ENCODE measurements around the gene SLC25A42. TPM values are rescaled to one million over a fixed set of nuclear protein-coding genes. Genes with fewer than 3 reads are reported as not detected.

Gene SLC25A42
- total and polyA plus RNA-seq, 2 of the 13 experiments (the other 11 are each of a cell fraction or from before 2014, with no cell fraction given) = 12.8 to 18.3 TPM

GRCh38 chr19:19054939-19055440 is 8.8 kb upstream of the SLC25A42 start:
- Histone ChIP-seq H3K4me1 (ENCODE audit: insufficient read depth, low read length) (peaks cover 26% of the 10 kb centered on the region), H4K20me1 (ENCODE audit: insufficient read depth, low read length) (no peaks in the 10 kb centered on the region), H2AFZ (ENCODE audit: low read length) (no peak overlapping the region), H3K27me3 (ENCODE audit: control insufficient read depth in 1 of 2, insufficient read depth in 2 of 2, low read length in 2 of 2) (no peaks in the 10 kb centered on the region), H3K4me2 (ENCODE audit: low read depth, low read length) (no peak overlapping the region), H3K4me3 (replicated peaks in 1 of 3; ENCODE audit: insufficient read depth in 1 of 3, low read depth in 2 of 3, low read length in 3 of 3) (no peak overlapping the region), H3K36me3 (replicated peaks in 1 of 2; ENCODE audit: control insufficient read depth in 1 of 2, insufficient read depth in 2 of 2, low read length in 2 of 2) (peaks cover 32 to 72% of the 10 kb centered on the region in 2 experiments), H3K9me3 (ENCODE audit: low read length) (no peaks in the 10 kb centered on the region), H3K9ac (ENCODE audit: insufficient read depth, low read depth, low read length) (no peak overlapping the region), H3K79me2 (ENCODE audit: insufficient read depth, low read length) (no peaks in the 10 kb centered on the region), H3K27ac (ENCODE audit: extremely low read length, insufficient read depth, low read length) (no peak overlapping the region)
- TF ChIP-seq NFKB2 (CRISPR knock-in tag; IDR thresholded peaks at IDR 0.05; ENCODE audit: borderline replicate concordance) (no peak), RBFOX2 (IDR thresholded peaks at IDR 0.05; ENCODE audit: low read depth, low read length) (0 out of 2 replicates have a peak, but pooled peaks have one; percentile 7), POLR2A (IDR thresholded peaks at IDR 0.05; ENCODE audit: insufficient read depth in 1 of 2, low read depth in 2 of 2, low read length in 2 of 2) (no peak), POLR2AphosphoS2 (IDR thresholded peaks at IDR 0.05; ENCODE audit: low read depth, low read length) (no peak), RXRA (CRISPR knock-in tag; IDR thresholded peaks at IDR 0.05) (no peak)
- CTCF ChIA-PET (ENCODE audit: low intra/inter-chr PET ratio, low total read pairs) = interaction anchor here (1.9 to 2.7 kb wide), 3 partner anchors 58 to 84 kb away, joined by 22 to 31 read pairs (median 27); partner anchors contain the start of gene TMEM161A
- in situ Hi-C loops (cut with HindIII; ENCODE audit: extremely low pct_ligation_motif_present, low pct_unique_long_range_greater_than_20kb) = loop anchor here (5.0 kb wide), 2 partner anchors 57 to 82 kb away; partner anchors contain the start of gene TMEM161A
- FAIRE-seq (no peak), DNase-seq (ENCODE audit: low spot score) (no peak), ATAC-seq (no peak)
- POLR2A ChIA-PET = no interaction called here
- no TSS peak for BruUV-seq (replicated peaks)
- intact Hi-C loops (cut with micrococcal nuclease; ENCODE audit: unreplicated experiment) = no loop called here
- 91% methylated on average over 6 of the region's 19 CpGs for WGBS (ENCODE audit: low lambda C conversion rate)

- H3K36me3 ChIP-seq (replicated peaks in 1 of 2; ENCODE audit: control insufficient read depth in 1 of 2, insufficient read depth in 2 of 2, low read length in 2 of 2) = peaks cover 30 to 67% of the 10 kb centered on the region in 2 experiments
- H3K9me3 ChIP-seq (ENCODE audit: low read length) = no peaks in the 10 kb centered on the region
- no peak overlapping the region for H3K27ac ChIP-seq (ENCODE audit: extremely low read length, insufficient read depth, low read length)
- H3K4me1 ChIP-seq (ENCODE audit: insufficient read depth, low read length) = peaks cover 31% of the 10 kb centered on the region
- H2AFZ ChIP-seq (ENCODE audit: low read length) = no peak overlapping the region
- ChIA-PET CTCF (ENCODE audit: low intra/inter-chr PET ratio, low total read pairs) (interaction anchor here (2.7 kb wide), 1 partner anchor 57 kb away, joined by 22 read pairs; no protein-coding TSS in a partner anchor), POLR2A (no interaction called here)
- WGBS (ENCODE audit: low lambda C conversion rate) = 95% methylated on average over 8 of the region's 13 CpGs
- H3K4me3 ChIP-seq (replicated peaks in 1 of 3; ENCODE audit: insufficient read depth in 1 of 3, low read depth in 2 of 3, low read length in 3 of 3) = no peak overlapping the region
- intact Hi-C loops (cut with micrococcal nuclease; ENCODE audit: unreplicated experiment) = no loop called here
- no peak for FAIRE-seq
- in situ Hi-C loops (cut with HindIII; ENCODE audit: extremely low pct_ligation_motif_present, low pct_unique_long_range_greater_than_20kb) = loop anchor here (5.0 kb wide), 1 partner anchor 57 kb away; no protein-coding TSS in a partner anchor
- H3K9ac ChIP-seq (ENCODE audit: insufficient read depth, low read depth, low read length) = no peak overlapping the region
- TF ChIP-seq GRHL1 (CRISPR knock-in tag; conservative IDR thresholded peaks at IDR 0.05) (no peak), HOXA7 (CRISPR knock-in tag; IDR thresholded peaks at IDR 0.05) (no peak), ZBTB14 (CRISPR knock-in tag; IDR thresholded peaks at IDR 0.05) (no peak), ZNF10 (CRISPR knock-in tag; IDR thresholded peaks at IDR 0.05; ENCODE audit: borderline replicate concordance, low read depth) (no peak), ZBTB34 (CRISPR knock-in tag; IDR thresholded peaks at IDR 0.05) (no peak), ZNF264 (CRISPR knock-in tag; IDR thresholded peaks at IDR 0.05) (no peak), ATF4 (CRISPR knock-in tag; IDR thresholded peaks at IDR 0.05) (no peak)
- no peak for ATAC-seq
- H3K79me2 ChIP-seq (ENCODE audit: insufficient read depth, low read length) = no peaks in the 10 kb centered on the region
- no peaks in the 10 kb centered on the region for H3K27me3 ChIP-seq (ENCODE audit: control insufficient read depth in 1 of 2, insufficient read depth in 2 of 2, low read length in 2 of 2)
- DNase-seq (ENCODE audit: low spot score) = no peak
- no TSS peak for BruUV-seq (replicated peaks)
- H3K4me2 ChIP-seq (ENCODE audit: low read depth, low read length) = no peak overlapping the region
- H4K20me1 ChIP-seq (ENCODE audit: insufficient read depth, low read length) = no peaks in the 10 kb centered on the region
Measured at GRCh38 chr19:19055701-19056100, 8.1 kb upstream of the SLC25A42 start.

Measured in HepG2 (cell line).